Measurements from ENCODE around the gene SFXN4. TPM values are rescaled to one million over a fixed set of nuclear protein-coding genes. Genes with fewer than 3 reads are reported as not detected.
A peak's percentile ranks its signal among the peaks of the same experiment; 100 is the strongest.

The SFXN4 gene
- total and polyA plus RNA-seq, 2 of the 13 experiments (the other 11 are each of a cell fraction or from before 2014, with no cell fraction given) = 47.7 to 64.9 TPM

DNA sequence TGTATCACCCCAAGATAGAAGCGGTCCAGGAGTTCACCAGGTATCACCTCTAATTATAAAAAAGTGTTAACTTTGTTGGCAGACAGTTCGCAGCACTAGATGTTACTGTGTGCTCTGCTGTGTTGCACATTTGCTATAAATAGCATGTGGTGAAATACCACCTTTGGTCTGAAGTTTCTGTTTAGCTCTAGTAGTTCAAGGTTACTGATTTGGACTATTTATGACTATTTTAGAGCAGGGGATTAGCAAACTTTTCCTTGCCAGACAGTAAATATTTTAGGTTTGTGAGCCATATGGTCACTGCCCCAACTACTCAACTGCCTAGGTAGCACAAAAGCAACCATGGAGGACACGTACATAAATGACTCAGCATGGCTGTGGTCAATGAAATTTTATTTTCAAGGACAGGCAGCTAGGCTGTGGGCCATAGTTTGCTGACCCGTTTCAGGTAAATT lies 45.1 kb downstream of the SFXN4 start (continued):
- no peak for TF ChIP-seq SIX4 (CRISPR knock-in tag; IDR thresholded peaks at IDR 0.05)
- no peak for TF ChIP-seq ZNF75D (CRISPR knock-in tag; IDR thresholded peaks at IDR 0.05; ENCODE audit: borderline replicate concordance)
- TF ChIP-seq ZBTB7A (CRISPR knock-in tag; IDR thresholded peaks at IDR 0.05) = no peak
- TF ChIP-seq GFI1 (CRISPR knock-in tag; IDR thresholded peaks at IDR 0.05; ENCODE audit: borderline replicate concordance) = peak; percentile 78; the same call in 1 of the 2 replicates
- no peak for TF ChIP-seq ZNF775 (CRISPR knock-in tag; IDR thresholded peaks at IDR 0.05; ENCODE audit: borderline replicate concordance)
- no peak for TF ChIP-seq TRIM22 (IDR thresholded peaks at IDR 0.05)
- TF ChIP-seq SMAD9 (CRISPR knock-in tag; IDR thresholded peaks at IDR 0.05) = no peak
- TF ChIP-seq CENPT (CRISPR knock-in tag; IDR thresholded peaks at IDR 0.05; ENCODE audit: low read depth) = no peak
- no peak for TF ChIP-seq ZFP41 (CRISPR knock-in tag; IDR thresholded peaks at IDR 0.05; ENCODE audit: borderline replicate concordance)
- TF ChIP-seq RAD51 (IDR thresholded peaks at IDR 0.05; ENCODE audit: borderline replicate concordance) = no peak
- no peak for TF ChIP-seq SNAI1 (CRISPR knock-in tag; IDR thresholded peaks at IDR 0.05; ENCODE audit: borderline replicate concordance)
- TF ChIP-seq ZNF570 (CRISPR knock-in tag; IDR thresholded peaks at IDR 0.05; ENCODE audit: borderline replicate concordance) = no peak
- TF ChIP-seq ZUFSP (CRISPR knock-in tag; IDR thresholded peaks at IDR 0.05; ENCODE audit: borderline replicate concordance) = no peak
- no peak for TF ChIP-seq ZSCAN30 (CRISPR knock-in tag; IDR thresholded peaks at IDR 0.05)
- TF ChIP-seq, protein P1, sequence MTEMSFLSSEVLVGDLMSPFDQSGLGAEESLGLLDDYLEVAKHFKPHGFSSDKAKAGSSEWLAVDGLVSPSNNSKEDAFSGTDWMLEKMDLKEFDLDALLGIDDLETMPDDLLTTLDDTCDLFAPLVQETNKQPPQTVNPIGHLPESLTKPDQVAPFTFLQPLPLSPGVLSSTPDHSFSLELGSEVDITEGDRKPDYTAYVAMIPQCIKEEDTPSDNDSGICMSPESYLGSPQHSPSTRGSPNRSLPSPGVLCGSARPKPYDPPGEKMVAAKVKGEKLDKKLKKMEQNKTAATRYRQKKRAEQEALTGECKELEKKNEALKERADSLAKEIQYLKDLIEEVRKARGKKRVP (CRISPR knock-in tag; IDR thresholded peaks at IDR 0.05) = peak in 1 of 2 experiments; percentile 88; a peak in 2 of 4 replicates
- no peak for TF ChIP-seq ZNF841 (CRISPR knock-in tag; IDR thresholded peaks at IDR 0.05; ENCODE audit: borderline replicate concordance)
- TF ChIP-seq, protein P2, sequence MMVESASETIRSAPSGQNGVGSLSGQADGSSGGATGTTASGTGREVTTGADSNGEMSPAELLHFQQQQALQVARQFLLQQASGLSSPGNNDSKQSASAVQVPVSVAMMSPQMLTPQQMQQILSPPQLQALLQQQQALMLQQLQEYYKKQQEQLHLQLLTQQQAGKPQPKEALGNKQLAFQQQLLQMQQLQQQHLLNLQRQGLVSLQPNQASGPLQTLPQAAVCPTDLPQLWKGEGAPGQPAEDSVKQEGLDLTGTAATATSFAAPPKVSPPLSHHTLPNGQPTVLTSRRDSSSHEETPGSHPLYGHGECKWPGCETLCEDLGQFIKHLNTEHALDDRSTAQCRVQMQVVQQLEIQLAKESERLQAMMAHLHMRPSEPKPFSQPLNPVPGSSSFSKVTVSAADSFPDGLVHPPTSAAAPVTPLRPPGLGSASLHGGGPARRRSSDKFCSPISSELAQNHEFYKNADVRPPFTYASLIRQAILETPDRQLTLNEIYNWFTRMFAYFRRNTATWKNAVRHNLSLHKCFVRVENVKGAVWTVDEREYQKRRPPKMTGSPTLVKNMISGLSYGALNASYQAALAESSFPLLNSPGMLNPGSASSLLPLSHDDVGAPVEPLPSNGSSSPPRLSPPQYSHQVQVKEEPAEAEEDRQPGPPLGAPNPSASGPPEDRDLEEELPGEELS (CRISPR knock-in tag; IDR thresholded peaks at IDR 0.05) = peak; percentile 94
- TF ChIP-seq ZNF503 (CRISPR knock-in tag; IDR thresholded peaks at IDR 0.05) = peak; percentile 91
- TF ChIP-seq FIP1L1 (IDR thresholded peaks at IDR 0.05; ENCODE audit: borderline replicate concordance, insufficient read depth, low read depth, low read length) = no peak
- TF ChIP-seq ATM (IDR thresholded peaks at IDR 0.05; ENCODE audit: borderline replicate concordance) = no peak
- TF ChIP-seq NFE2 (CRISPR knock-in tag; IDR thresholded peaks at IDR 0.05) = peak; percentile 95
- TF ChIP-seq ZSCAN9 (CRISPR knock-in tag; IDR thresholded peaks at IDR 0.05; ENCODE audit: borderline replicate concordance) = peak; percentile 52; the same call in 1 of the 2 replicates
- peak; percentile 57; the same call in 1 of the 3 replicates for TF ChIP-seq MXI1 (IDR thresholded peaks at IDR 0.05; ENCODE audit: borderline replicate concordance, low read depth, low read length)
